Measurements from ENCODE around the gene WASF2.

The WASF2 gene

GRCh38 chr1:27455139-27455811 is 34.7 kb downstream of the WASF2 start:
- TF ChIP-seq GATA3 (IDR thresholded peaks at IDR 0.05; ENCODE audit: low read depth, low read length) (no peak), GATA2 (IDR thresholded peaks at IDR 0.05; ENCODE audit: low read depth, low read length) (no peak)

- TF ChIP-seq GATA3 (IDR thresholded peaks at IDR 0.05; ENCODE audit: low read depth, low read length) (no peak), GATA2 (IDR thresholded peaks at IDR 0.05; ENCODE audit: low read depth, low read length) (no peak)
Observed at GRCh38 chr1:27454610-27455009, 35.4 kb downstream of the WASF2 start.

- no peak for TF ChIP-seq GATA3 (IDR thresholded peaks at IDR 0.05; ENCODE audit: low read depth, low read length)
- TF ChIP-seq GATA2 (IDR thresholded peaks at IDR 0.05; ENCODE audit: low read depth, low read length) = no peak
Observed at GRCh38 chr1:27451343-27451742, 38.6 kb downstream of the WASF2 start.

GRCh38 chr1:27448982-27449381 is 41.0 kb downstream of the WASF2 start:
- no peak for TF ChIP-seq GATA2 (IDR thresholded peaks at IDR 0.05; ENCODE audit: low read depth, low read length)
- no peak for TF ChIP-seq GATA3 (IDR thresholded peaks at IDR 0.05; ENCODE audit: low read depth, low read length)

- TF ChIP-seq GATA3 (IDR thresholded peaks at IDR 0.05; ENCODE audit: low read depth, low read length) = no peak
Observed at GRCh38 chr1:27447883-27448282, 42.1 kb downstream of the WASF2 start.

GRCh38 chr1:27447399-27447798 is 42.6 kb downstream of the WASF2 start:
- TF ChIP-seq GATA3 (IDR thresholded peaks at IDR 0.05; ENCODE audit: low read depth, low read length) (no peak), GATA2 (IDR thresholded peaks at IDR 0.05; ENCODE audit: low read depth, low read length) (no peak)

GRCh38 chr1:27446496-27447020 is 43.4 kb downstream of the WASF2 start:
- no peak for TF ChIP-seq GATA2 (IDR thresholded peaks at IDR 0.05; ENCODE audit: low read depth, low read length)
- TF ChIP-seq GATA3 (IDR thresholded peaks at IDR 0.05; ENCODE audit: low read depth, low read length) = no peak

- no peak for TF ChIP-seq GATA3 (IDR thresholded peaks at IDR 0.05; ENCODE audit: low read depth, low read length)
- no peak for TF ChIP-seq GATA2 (IDR thresholded peaks at IDR 0.05; ENCODE audit: low read depth, low read length)
Observed at GRCh38 chr1:27445177-27445936, 44.6 kb downstream of the WASF2 start.

- TF ChIP-seq GATA3 (IDR thresholded peaks at IDR 0.05; ENCODE audit: low read depth, low read length) = no peak
- no peak for TF ChIP-seq GATA2 (IDR thresholded peaks at IDR 0.05; ENCODE audit: low read depth, low read length)
Observed at GRCh38 chr1:27444632-27445031, 45.3 kb downstream of the WASF2 start.

GRCh38 chr1:27439150-27439549 is 50.8 kb downstream of the WASF2 start:
- TF ChIP-seq GATA2 (IDR thresholded peaks at IDR 0.05; ENCODE audit: low read depth, low read length) (no peak), GATA3 (IDR thresholded peaks at IDR 0.05; ENCODE audit: low read depth, low read length) (no peak)

- TF ChIP-seq GATA2 (IDR thresholded peaks at IDR 0.05; ENCODE audit: low read depth, low read length) = no peak
- no peak for TF ChIP-seq GATA3 (IDR thresholded peaks at IDR 0.05; ENCODE audit: low read depth, low read length)
Observed at GRCh38 chr1:27438621-27439061, 51.3 kb downstream of the WASF2 start.

GRCh38 chr1:27436204-27437159 is 53.5 kb downstream of the WASF2 start:
- TF ChIP-seq GATA2 (IDR thresholded peaks at IDR 0.05; ENCODE audit: low read depth, low read length) (no peak), GATA3 (IDR thresholded peaks at IDR 0.05; ENCODE audit: low read depth, low read length) (no peak)

GRCh38 chr1:27435566-27436203 is 54.3 kb downstream of the WASF2 start:
- TF ChIP-seq GATA2 (IDR thresholded peaks at IDR 0.05; ENCODE audit: low read depth, low read length) = no peak
- TF ChIP-seq GATA3 (IDR thresholded peaks at IDR 0.05; ENCODE audit: low read depth, low read length) = no peak
